ENCODE data around the gene DGUOK.
"Not testable (repeated sequence)": the region's sequence is repeated elsewhere in the genome, so short reads cannot be mapped to it uniquely, and the experiment has no call there.

Gene DGUOK

DNA sequence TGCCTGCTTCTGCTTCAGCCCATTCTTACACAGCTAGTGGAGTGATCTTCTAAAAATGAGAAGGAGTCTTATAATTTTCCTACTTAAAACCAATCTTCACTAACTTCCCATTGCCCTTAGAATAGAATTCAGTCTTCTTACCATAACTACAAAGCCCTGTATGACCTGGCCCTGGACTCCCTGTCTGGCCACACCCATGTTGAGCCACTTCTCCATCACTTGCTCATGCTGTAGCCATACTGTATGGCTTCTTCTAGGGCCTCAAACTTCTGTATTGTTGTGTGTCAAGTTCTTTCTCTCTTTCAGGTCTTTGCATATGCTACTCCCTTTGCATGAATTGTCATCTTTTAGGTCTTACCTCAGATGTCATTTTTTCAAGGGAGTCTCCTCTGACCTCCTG is 11.2 kb downstream of the DGUOK start:
- no peaks in the 10 kb centered on the region for H3K27me3 ChIP-seq (ENCODE audit: insufficient read depth, low read length)
- H3K4me3 ChIP-seq (ENCODE audit: low read depth, low read length) = no peak overlapping the region
- 0 out of 2 replicates have a peak overlapping the region, but pooled peaks have one; percentile 25 for H3K27ac ChIP-seq (ENCODE audit: low read depth, low read length)
- peaks cover 17% of the 10 kb centered on the region for H3K36me3 ChIP-seq (ENCODE audit: insufficient read depth, low read length)
- H3K4me1 ChIP-seq (ENCODE audit: control insufficient read depth, insufficient read depth, low read length, unreplicated experiment) = peaks cover 40% of the 10 kb centered on the region
- H2AFZ ChIP-seq (ENCODE audit: low read length, unreplicated experiment) = no peak overlapping the region
- peaks cover 84% of the 10 kb centered on the region for H3K79me2 ChIP-seq (ENCODE audit: control insufficient read depth, insufficient read depth, low read length, unreplicated experiment)

GRCh38 chr2:73938718-73939352 is 12.2 kb downstream of the DGUOK start:
- Histone ChIP-seq H3K79me2 (ENCODE audit: control insufficient read depth, insufficient read depth, low read length, unreplicated experiment) (peaks cover 82% of the 10 kb centered on the region), H3K27ac (ENCODE audit: low read depth, low read length) (peak overlapping the region; percentile 25), H3K36me3 (ENCODE audit: insufficient read depth, low read length) (peaks cover 15% of the 10 kb centered on the region), H3K27me3 (ENCODE audit: insufficient read depth, low read length) (no peaks in the 10 kb centered on the region), H3K4me3 (ENCODE audit: low read depth, low read length) (no peak overlapping the region), H2AFZ (ENCODE audit: low read length, unreplicated experiment) (no peak overlapping the region), H3K4me1 (ENCODE audit: control insufficient read depth, insufficient read depth, low read length, unreplicated experiment) (peaks cover 35% of the 10 kb centered on the region)

DNA sequence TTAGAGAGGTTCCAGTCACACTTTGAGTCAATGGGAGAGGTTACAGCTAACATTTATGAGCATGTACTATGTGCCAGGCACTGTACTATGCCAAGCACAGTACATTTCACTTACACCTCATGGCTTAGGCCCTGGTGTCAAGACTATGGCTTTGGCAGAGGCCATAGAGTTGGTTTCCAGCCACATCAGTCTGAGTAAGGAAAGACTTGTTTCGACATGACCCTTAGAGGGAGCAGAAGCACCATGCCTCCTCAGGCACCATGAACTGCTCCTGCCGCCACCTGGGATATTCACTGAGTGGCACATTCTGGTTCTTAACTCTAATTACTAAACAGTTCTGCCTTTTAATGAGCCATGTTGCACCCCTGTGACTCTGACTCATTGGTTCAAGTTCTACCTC is 12.7 kb downstream of the DGUOK start:
- H3K36me3 ChIP-seq (ENCODE audit: insufficient read depth, low read length) = peaks cover 15% of the 10 kb centered on the region
- H2AFZ ChIP-seq (ENCODE audit: low read length, unreplicated experiment) = no peak overlapping the region
- H3K4me1 ChIP-seq (ENCODE audit: control insufficient read depth, insufficient read depth, low read length, unreplicated experiment) = peaks cover 35% of the 10 kb centered on the region
- H3K27me3 ChIP-seq (ENCODE audit: insufficient read depth, low read length) = no peaks in the 10 kb centered on the region
- H3K79me2 ChIP-seq (ENCODE audit: control insufficient read depth, insufficient read depth, low read length, unreplicated experiment) = peaks cover 82% of the 10 kb centered on the region
- H3K27ac ChIP-seq (ENCODE audit: low read depth, low read length) = peak overlapping the region; percentile 25
- H3K4me3 ChIP-seq (ENCODE audit: low read depth, low read length) = no peak overlapping the region

- H3K27me3 ChIP-seq (ENCODE audit: insufficient read depth, low read length); H2AFZ ChIP-seq (ENCODE audit: low read length, unreplicated experiment); H3K27ac ChIP-seq (ENCODE audit: low read depth, low read length); H3K4me3 ChIP-seq (ENCODE audit: low read depth, low read length): not testable (repeated sequence)
- Histone ChIP-seq H3K36me3 (ENCODE audit: insufficient read depth, low read length) (peaks cover 17% of the 10 kb centered on the region), H3K79me2 (ENCODE audit: control insufficient read depth, insufficient read depth, low read length, unreplicated experiment) (peaks cover 84% of the 10 kb centered on the region), H3K4me1 (ENCODE audit: control insufficient read depth, insufficient read depth, low read length, unreplicated experiment) (peaks cover 35% of the 10 kb centered on the region)
Observed at GRCh38 chr2:73940066-73940465, 13.4 kb downstream of the DGUOK start.

GRCh38 chr2:73942664-73943063 is 16.0 kb downstream of the DGUOK start:
- Histone ChIP-seq H2AFZ (ENCODE audit: low read length, unreplicated experiment) (no peak overlapping the region), H3K4me3 (ENCODE audit: low read depth, low read length) (no peak overlapping the region), H3K36me3 (ENCODE audit: insufficient read depth, low read length) (peaks cover 24% of the 10 kb centered on the region), H3K27me3 (ENCODE audit: insufficient read depth, low read length) (no peaks in the 10 kb centered on the region), H3K79me2 (ENCODE audit: control insufficient read depth, insufficient read depth, low read length, unreplicated experiment) (peaks cover 71% of the 10 kb centered on the region), H3K27ac (ENCODE audit: low read depth, low read length) (no peak overlapping the region), H3K4me1 (ENCODE audit: control insufficient read depth, insufficient read depth, low read length, unreplicated experiment) (peaks cover 20% of the 10 kb centered on the region)

DNA sequence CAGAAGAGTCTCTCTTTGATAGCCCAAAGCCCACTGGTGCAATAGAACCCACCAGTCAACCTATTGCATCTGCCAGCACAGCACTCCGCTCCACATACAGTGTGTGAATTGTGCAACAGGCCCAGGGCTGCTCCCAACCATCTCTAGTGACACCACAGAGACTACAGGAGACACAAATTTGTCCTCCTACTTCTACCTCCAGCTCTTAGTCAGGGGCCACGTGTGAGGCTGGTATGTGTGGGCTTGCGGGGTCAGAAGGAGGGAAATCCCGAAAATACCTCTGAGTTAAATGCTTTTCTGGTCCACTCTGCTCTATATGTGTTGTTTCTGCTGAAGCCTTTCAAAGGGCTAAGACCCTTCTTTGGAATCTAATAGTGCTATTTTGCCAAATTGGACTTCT is 18.0 kb downstream of the DGUOK start:
- no peaks in the 10 kb centered on the region for H3K27me3 ChIP-seq (ENCODE audit: insufficient read depth, low read length)
- H2AFZ ChIP-seq (ENCODE audit: low read length, unreplicated experiment) = no peak overlapping the region
- H3K4me3 ChIP-seq (ENCODE audit: low read depth, low read length) = no peak overlapping the region
- peaks cover 34% of the 10 kb centered on the region for H3K36me3 ChIP-seq (ENCODE audit: insufficient read depth, low read length)
- H3K27ac ChIP-seq (ENCODE audit: low read depth, low read length) = no peak overlapping the region
- H3K79me2 ChIP-seq (ENCODE audit: control insufficient read depth, insufficient read depth, low read length, unreplicated experiment) = peaks cover 58% of the 10 kb centered on the region
- no peaks in the 10 kb centered on the region for H3K4me1 ChIP-seq (ENCODE audit: control insufficient read depth, insufficient read depth, low read length, unreplicated experiment)

- H3K79me2 ChIP-seq (ENCODE audit: control insufficient read depth, insufficient read depth, low read length, unreplicated experiment) = peaks cover 43% of the 10 kb centered on the region
- no peak overlapping the region for H2AFZ ChIP-seq (ENCODE audit: low read length, unreplicated experiment)
- H3K27ac ChIP-seq (ENCODE audit: low read depth, low read length) = no peak overlapping the region
- H3K4me3 ChIP-seq (ENCODE audit: low read depth, low read length) = no peak overlapping the region
- peaks cover 38% of the 10 kb centered on the region for H3K36me3 ChIP-seq (ENCODE audit: insufficient read depth, low read length)
- no peaks in the 10 kb centered on the region for H3K27me3 ChIP-seq (ENCODE audit: insufficient read depth, low read length)
- no peaks in the 10 kb centered on the region for H3K4me1 ChIP-seq (ENCODE audit: control insufficient read depth, insufficient read depth, low read length, unreplicated experiment)
Observed at GRCh38 chr2:73946215-73946614, 19.5 kb downstream of the DGUOK start.

DNA sequence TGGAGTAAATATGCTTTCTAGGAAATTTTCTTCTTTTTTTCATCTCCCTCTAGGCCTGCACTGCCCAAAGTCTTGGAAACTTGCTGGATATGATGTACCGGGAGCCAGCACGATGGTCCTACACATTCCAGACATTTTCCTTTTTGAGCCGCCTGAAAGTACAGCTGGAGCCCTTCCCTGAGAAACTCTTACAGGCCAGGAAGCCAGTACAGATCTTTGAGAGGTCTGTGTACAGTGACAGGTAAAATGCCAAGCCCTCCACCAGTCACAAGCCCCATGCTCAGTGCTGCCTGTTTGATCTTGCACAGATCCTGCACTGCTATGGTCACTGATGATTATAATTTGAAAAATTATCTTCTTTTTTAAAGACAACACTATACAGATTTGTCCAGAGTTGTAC is 20.0 kb downstream of the DGUOK start:
- Histone ChIP-seq H2AFZ (ENCODE audit: low read length, unreplicated experiment) (no peak overlapping the region), H3K27me3 (ENCODE audit: insufficient read depth, low read length) (no peaks in the 10 kb centered on the region), H3K4me1 (ENCODE audit: control insufficient read depth, insufficient read depth, low read length, unreplicated experiment) (peaks cover 1% of the 10 kb centered on the region), H3K36me3 (ENCODE audit: insufficient read depth, low read length) (peaks cover 35% of the 10 kb centered on the region), H3K79me2 (ENCODE audit: control insufficient read depth, insufficient read depth, low read length, unreplicated experiment) (peaks cover 41% of the 10 kb centered on the region), H3K27ac (ENCODE audit: low read depth, low read length) (no peak overlapping the region), H3K4me3 (ENCODE audit: low read depth, low read length) (no peak overlapping the region)

DNA sequence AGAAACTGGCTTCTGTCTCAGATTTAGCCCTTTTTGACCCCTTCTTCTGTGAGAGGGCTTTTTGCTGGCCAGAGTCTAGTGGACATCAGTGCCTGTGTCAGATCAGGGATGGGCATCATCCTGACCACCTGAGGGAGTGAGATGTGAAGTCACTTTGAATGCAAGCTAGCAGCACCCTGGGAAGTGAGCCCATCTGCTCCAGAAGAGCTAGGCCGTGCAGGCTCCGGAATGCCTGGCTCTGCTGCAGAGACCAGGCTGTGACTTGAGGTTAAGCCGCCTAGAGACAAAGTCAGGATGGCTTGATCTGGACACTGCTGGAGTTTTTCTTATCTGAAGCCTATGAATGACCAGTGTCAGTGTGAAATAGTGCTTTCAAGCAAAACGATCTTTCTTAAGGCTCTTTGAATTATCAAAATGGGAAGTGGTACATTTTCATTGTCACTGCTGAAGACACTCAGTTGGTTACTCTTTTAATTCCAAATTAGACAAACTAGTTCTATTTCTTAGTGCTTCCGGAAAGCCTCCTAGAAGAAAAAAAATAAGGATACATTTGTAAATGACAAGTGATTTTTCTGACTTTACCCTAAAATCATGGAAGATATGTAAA is 20.8 kb downstream of the DGUOK start:
- no peaks in the 10 kb centered on the region for H3K27me3 ChIP-seq (ENCODE audit: insufficient read depth, low read length)
- peaks cover 41% of the 10 kb centered on the region for H3K36me3 ChIP-seq (ENCODE audit: insufficient read depth, low read length)
- H3K4me3 ChIP-seq (ENCODE audit: low read depth, low read length) = no peak overlapping the region

GRCh38 chr2:73949802-73950201 is 23.1 kb downstream of the DGUOK start:
- Histone ChIP-seq H2AFZ (ENCODE audit: low read length, unreplicated experiment) (no peak overlapping the region), H3K27ac (ENCODE audit: low read depth, low read length) (no peak overlapping the region), H3K27me3 (ENCODE audit: insufficient read depth, low read length) (no peaks in the 10 kb centered on the region), H3K79me2 (ENCODE audit: control insufficient read depth, insufficient read depth, low read length, unreplicated experiment) (peaks cover 24% of the 10 kb centered on the region), H3K4me1 (ENCODE audit: control insufficient read depth, insufficient read depth, low read length, unreplicated experiment) (peaks cover 13% of the 10 kb centered on the region), H3K4me3 (ENCODE audit: low read depth, low read length) (no peak overlapping the region), H3K36me3 (ENCODE audit: insufficient read depth, low read length) (peaks cover 41% of the 10 kb centered on the region)

More for the DNA sequence above, 20.8 kb downstream of the DGUOK start:
- Histone ChIP-seq H3K27ac (ENCODE audit: low read depth, low read length) (no peak overlapping the region), H3K79me2 (ENCODE audit: control insufficient read depth, insufficient read depth, low read length, unreplicated experiment) (peaks cover 37% of the 10 kb centered on the region), H3K4me1 (ENCODE audit: control insufficient read depth, insufficient read depth, low read length, unreplicated experiment) (peaks cover 9% of the 10 kb centered on the region), H2AFZ (ENCODE audit: low read length, unreplicated experiment) (no peak overlapping the region)

Data from ACC112 (cell line).